Measurements from ENCODE around the gene CD177. TPM values are rescaled to one million over a fixed set of nuclear protein-coding genes. Genes with fewer than 3 reads are reported as not detected.

The CD177 gene
- total and polyA plus RNA-seq, 2 donors (not counting 3 experiments of a cell fraction or from before 2014, with no cell fraction given): 0.18 TPM; not detected in 1

DNA sequence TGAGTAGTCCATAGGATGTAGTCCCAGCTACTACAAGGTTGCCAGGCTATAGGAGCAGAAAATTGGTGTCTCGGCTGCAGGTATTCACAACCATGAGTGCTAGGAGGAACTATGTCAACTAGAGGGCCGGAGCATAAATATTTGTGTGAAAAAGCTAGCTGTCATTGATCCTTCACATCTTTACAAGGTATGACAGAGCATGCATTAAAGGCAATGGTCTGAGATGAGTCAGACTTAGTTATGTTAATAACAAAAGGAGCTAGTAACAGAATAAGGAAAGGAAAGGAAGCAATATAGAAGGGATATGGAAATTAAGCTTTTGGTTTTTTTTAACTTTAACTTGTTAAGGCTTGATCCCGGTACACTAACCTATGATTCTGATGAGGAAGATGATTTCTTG, 43.3 kb upstream of the CD177 start:
- BruUV-seq (replicated peaks): no TSS peak
- dilution Hi-C loops (cut with MboI; ENCODE audit: extremely low pct_ligation_motif_present, low sequenced_read_pairs): no loop called here
- no peak for FAIRE-seq

More for the DNA sequence above, 43.3 kb upstream of the CD177 start:
- no peaks in the 10 kb centered on the region for H3K4me1 ChIP-seq (ENCODE audit: control insufficient read depth, extremely low read depth, insufficient read depth, low read length)
- H3K4me3 ChIP-seq (replicated peaks in 1 of 3; ENCODE audit: insufficient read depth in 1 of 3, low read depth in 1 of 3, low read length in 3 of 3): no peak overlapping the region
- H3K27me3 ChIP-seq (ENCODE audit: control insufficient read depth in 2 of 2, insufficient read depth in 2 of 2, low read length in 2 of 2): no peaks in the 10 kb centered on the region
- intact Hi-C loops (cut with micrococcal nuclease): no loop called here
- H3K9me1 ChIP-seq (replicated peaks; ENCODE audit: control insufficient read depth, extremely low read depth, insufficient read depth, low read length): no peaks in the 10 kb centered on the region
- no peak overlapping the region for H3K4me2 ChIP-seq (ENCODE audit: insufficient read depth, low read length)
- H3K36me3 ChIP-seq (ENCODE audit: control insufficient read depth in 2 of 2, extremely low read depth in 1 of 2, insufficient read depth in 2 of 2, low read length in 2 of 2): no peaks in the 10 kb centered on the region
- H3K9ac ChIP-seq (replicated peaks; ENCODE audit: extremely low read depth, insufficient read depth, low read length): no peak overlapping the region
- no peaks in the 10 kb centered on the region for H3K79me2 ChIP-seq (ENCODE audit: control insufficient read depth, insufficient read depth, low read length)
- no peak overlapping the region for H3K27ac ChIP-seq (ENCODE audit: insufficient read depth, low read depth, low read length)
- TF ChIP-seq FOS (IDR thresholded peaks at IDR 0.05; ENCODE audit: borderline replicate concordance, insufficient read depth, low read length): no peak
- no peak for TF ChIP-seq JUN (IDR thresholded peaks at IDR 0.05; ENCODE audit: borderline replicate concordance, insufficient read depth, insufficient read length, low read depth)
- no peak for TF ChIP-seq MYC (IDR thresholded peaks at IDR 0.05; ENCODE audit: low read depth, low read length)
- TF ChIP-seq CTCF (IDR thresholded peaks at IDR 0.05; ENCODE audit: extremely low read depth in 1 of 2, insufficient read depth in 1 of 2, low read depth in 1 of 2, low read length in 2 of 2): no peak
- TF ChIP-seq, protein P1, sequence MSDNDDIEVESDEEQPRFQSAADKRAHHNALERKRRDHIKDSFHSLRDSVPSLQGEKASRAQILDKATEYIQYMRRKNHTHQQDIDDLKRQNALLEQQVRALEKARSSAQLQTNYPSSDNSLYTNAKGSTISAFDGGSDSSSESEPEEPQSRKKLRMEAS (IDR thresholded peaks at IDR 0.05; ENCODE audit: insufficient read depth, insufficient read length): no peak
- TF ChIP-seq GATA2 (IDR thresholded peaks at IDR 0.05; ENCODE audit: insufficient read depth, insufficient read length, low read depth, low read length): no peak
- TF ChIP-seq EZH2 (IDR thresholded peaks at IDR 0.05; ENCODE audit: borderline replicate concordance, low read depth, low read length, severe bottlenecking): no peak
- no peak for TF ChIP-seq POLR2AphosphoS5 (IDR thresholded peaks at IDR 0.05; ENCODE audit: insufficient read depth, low read depth, low read length)
- TF ChIP-seq POLR2A (IDR thresholded peaks at IDR 0.05; ENCODE audit: low read depth, low read length): no peak
- no peak overlapping the region for H2AFZ ChIP-seq (ENCODE audit: low read depth, low read length)
- no peaks in the 10 kb centered on the region for H3K9me3 ChIP-seq (replicated peaks; ENCODE audit: control insufficient read depth, insufficient read depth, low read length)
- CTCF ChIA-PET: no interaction called here
- POLR2A ChIA-PET: no interaction called here
- DNase-seq (ENCODE audit: low read depth, low spot score): no peak
- H4K20me1 ChIP-seq (replicated peaks; ENCODE audit: control insufficient read depth, extremely low read depth, insufficient read depth, low read length): no peaks in the 10 kb centered on the region
